NOMO-1 treated with DMSO at 0.1 percent for 48 hours (cell line): ENCODE measurements around the gene GIMAP7.
"Not testable (repeated sequence)": the region's sequence is repeated elsewhere in the genome, so short reads cannot be mapped to it uniquely, and the experiment has no call there.

Experiments
- DNase-seq: peaks from one replicate; lab custom pipeline; 2025; ENCODE audit not compliant: unreplicated experiment; lab: John Stamatoyannopoulos, UW

Gene GIMAP7

GRCh38 chr7:150511048-150511447 lies 3.6 kb upstream of the GIMAP7 start:
- no peak for DNase-seq

GRCh38 chr7:150513758-150514157 lies 914 bp upstream of the GIMAP7 start:
- DNase-seq: no peak

- DNase-seq: no peak
Observed at GRCh38 chr7:150515248-150516147, 826 bp downstream of the GIMAP7 start.

GRCh38 chr7:150516956-150517745 lies 2.5 kb downstream of the GIMAP7 start:
- no peak for DNase-seq

- no peak for DNase-seq
Observed at GRCh38 chr7:150519310-150519709, 4.6 kb downstream of the GIMAP7 start.

- DNase-seq: no peak
Observed at GRCh38 chr7:150520145-150520544, 5.5 kb downstream of the GIMAP7 start.

- DNase-seq: not testable (repeated sequence)
Observed at GRCh38 chr7:150522931-150523330, 8.3 kb downstream of the GIMAP7 start.

GRCh38 chr7:150524018-150524417 lies 9.3 kb downstream of the GIMAP7 start:
- DNase-seq: no peak

- no peak for DNase-seq
Observed at GRCh38 chr7:150531704-150532103, 17.0 kb downstream of the GIMAP7 start.

- DNase-seq: no peak
Observed at GRCh38 chr7:150538259-150538658, 23.6 kb downstream of the GIMAP7 start.

GRCh38 chr7:150553163-150553562 lies 38.5 kb downstream of the GIMAP7 start:
- no peak for DNase-seq

GRCh38 chr7:150556521-150557138 lies 42.0 kb downstream of the GIMAP7 start:
- no peak for DNase-seq

- no peak for DNase-seq
Observed at GRCh38 chr7:150560486-150560885, 45.8 kb downstream of the GIMAP7 start.

GRCh38 chr7:150562919-150563318 lies 48.2 kb downstream of the GIMAP7 start:
- no peak for DNase-seq

GRCh38 chr7:150564006-150564405 lies 49.3 kb downstream of the GIMAP7 start:
- DNase-seq: no peak

- no peak for DNase-seq
Observed at GRCh38 chr7:150564566-150564965, 49.9 kb downstream of the GIMAP7 start.

GRCh38 chr7:150565239-150565638 lies 50.6 kb downstream of the GIMAP7 start:
- no peak for DNase-seq

- DNase-seq: no peak
Observed at GRCh38 chr7:150566123-150566522, 51.5 kb downstream of the GIMAP7 start.

- DNase-seq: no peak
Observed at GRCh38 chr7:150566572-150566971, 51.9 kb downstream of the GIMAP7 start.

GRCh38 chr7:150567169-150567568 lies 52.5 kb downstream of the GIMAP7 start, which contains the start of gene GIMAP4:
Gene GIMAP4 (plus strand): TSS chr7:150567390. CDS start chr7:150569902, 2,512 bp downstream.
- DNase-seq: peak; percentile 18

GRCh38 chr7:150567871-150568301 lies 53.2 kb downstream of the GIMAP7 start:
- no peak for DNase-seq
